Fibroblast of villous mesenchyme (primary cell): Measurements from ENCODE around the gene SLC39A11. TPM values are rescaled to one million over a fixed set of nuclear protein-coding genes. Genes with fewer than 3 reads are reported as not detected.

ENCODE experiments used
- DNase-seq: peaks from one replicate; pipeline ENCODE4 v3.0.0-alpha.2; 2010; ENCODE audit warnings: low read depth
- H3K4me3 ChIP-seq: 2 replicates; pipeline ENCODE4 v1.5.1; 2011; ENCODE audit warnings: low read depth, mild to moderate bottlenecking, low read length
- CTCF ChIP-seq: IDR thresholded peaks from 2 replicates; pipeline ENCODE4 v1.5.1; 2012; ENCODE audit warnings: low read depth, mild to moderate bottlenecking, low read length; ENCODE audit not compliant: insufficient read depth
- total RNA-seq: library from RNA; depleted of rRNA; stranded (reverse); fragments of >200 nt; gene quantifications from 2 replicates; pipeline ENCODE4 v1.2.3, GENCODE V29; 2012

The SLC39A11 gene
- total RNA-seq, 1 donor, result 16.0 TPM

GRCh38 chr17:72682605-72683004, 409.9 kb downstream of the SLC39A11 start:
- peak; percentile 62 for DNase-seq
- no peak overlapping the region for H3K4me3 ChIP-seq
- TF ChIP-seq CTCF, result no peak

- no peak for TF ChIP-seq CTCF
- H3K4me3 ChIP-seq, result no peak overlapping the region
- no peak for DNase-seq
These were observed 410.6 kb downstream of the SLC39A11 start for GRCh38 chr17:72681844-72682243.

- DNase-seq, result peak; percentile 82
- no peak for TF ChIP-seq CTCF
- no peak overlapping the region for H3K4me3 ChIP-seq
These were observed 414.6 kb downstream of the SLC39A11 start for GRCh38 chr17:72677714-72678390.

GRCh38 chr17:72677108-72677507, 415.4 kb downstream of the SLC39A11 start:
- H3K4me3 ChIP-seq, result no peak overlapping the region
- DNase-seq, result no peak
- TF ChIP-seq CTCF, result no peak

- H3K4me3 ChIP-seq, result no peak overlapping the region
- no peak for DNase-seq
- TF ChIP-seq CTCF, result no peak
These were observed 419.8 kb downstream of the SLC39A11 start for GRCh38 chr17:72672729-72673128.

- no peak for TF ChIP-seq CTCF
- no peak overlapping the region for H3K4me3 ChIP-seq
- no peak for DNase-seq
These were observed 421.5 kb downstream of the SLC39A11 start for GRCh38 chr17:72671016-72671415.
